ENCODE results near the gene LY6G5C. TPM values are rescaled to one million over a fixed set of nuclear protein-coding genes. Genes with fewer than 3 reads are reported as not detected.

LY6G5C gene
- total RNA-seq, 1 experiment from 2014 or later = 1.7 TPM

DNA sequence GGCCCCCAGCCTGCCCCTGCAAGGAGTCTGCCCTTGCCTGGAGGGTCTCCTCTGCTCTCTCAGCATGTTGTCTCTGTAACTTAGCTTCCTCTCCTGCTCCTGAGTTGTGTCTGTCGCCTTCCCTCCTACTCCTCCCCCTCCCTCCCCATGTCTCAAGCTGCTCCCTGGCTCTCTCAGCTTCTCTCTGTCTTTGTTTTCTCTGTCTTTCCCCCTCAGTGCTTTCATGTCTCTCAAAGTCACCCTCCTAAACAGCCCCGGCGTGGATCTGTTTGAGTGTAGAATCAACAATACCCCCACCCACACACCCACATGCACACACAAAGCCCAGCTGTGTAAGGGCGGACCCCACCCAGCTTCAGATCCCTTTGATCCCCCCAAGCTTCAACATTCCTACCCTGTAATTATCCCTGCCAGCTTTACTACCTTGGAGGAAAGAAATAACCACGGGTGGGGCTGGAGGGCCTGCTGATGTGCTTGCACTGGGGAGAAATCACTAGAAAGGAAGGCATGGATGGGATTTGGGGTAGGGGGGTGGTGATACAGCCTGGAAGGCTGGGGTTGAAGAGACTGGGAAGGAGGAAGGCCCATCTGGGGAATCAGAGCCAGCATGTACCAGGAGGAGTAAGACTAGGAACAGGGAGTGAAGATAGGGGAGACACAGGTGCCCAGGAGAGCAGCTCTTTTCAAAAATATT lies 33.3 kb upstream of the LY6G5C start:
- Histone ChIP-seq H3K9me2 (ENCODE audit: insufficient read depth) (no peaks in the 10 kb centered on the region), H3K27me3 (ENCODE audit: insufficient read depth, low read length) (no peaks in the 10 kb centered on the region), H4K20me1 (ENCODE audit: insufficient read depth) (no peaks in the 10 kb centered on the region), H3K9me3 (ENCODE audit: control insufficient read depth in 1 of 2, insufficient read depth in 1 of 2, low read depth in 1 of 2, low read length in 2 of 2) (no peaks in the 10 kb centered on the region), H3K4me2 (ENCODE audit: low read length) (peak overlapping the region; percentile 67), H3K4me1 (ENCODE audit: control insufficient read depth in 1 of 2, insufficient read depth in 2 of 2, low read length in 2 of 2) (peaks cover 34 to 45% of the 10 kb centered on the region in 2 experiments), H3K79me2 (ENCODE audit: insufficient read depth, low read length) (no peaks in the 10 kb centered on the region), H3K4me3 (replicated peaks in 1 of 2; ENCODE audit: low read depth in 1 of 2, low read length in 2 of 2) (0 out of 4 replicates have a peak overlapping the region, but pooled peaks of 1 of the 2 experiments have one; percentile 15), H3K9ac (ENCODE audit: low read length) (peak overlapping the region; percentile 28), H3K36me3 (ENCODE audit: control insufficient read depth in 1 of 2, insufficient read depth in 2 of 2, low read length in 2 of 2) (no peaks in the 10 kb centered on the region), H3K27ac (ENCODE audit: low read depth, low read length) (no peak overlapping the region), H2AFZ (ENCODE audit: low read depth, low read length, poor library complexity, severe bottlenecking) (peak overlapping the region; percentile 79)
- ATAC-seq (peak; percentile 6; the same call in 1 of the 2 replicates), DNase-seq (ENCODE audit: low read depth, low spot score) (no peak)
- TF ChIP-seq, protein P1, sequence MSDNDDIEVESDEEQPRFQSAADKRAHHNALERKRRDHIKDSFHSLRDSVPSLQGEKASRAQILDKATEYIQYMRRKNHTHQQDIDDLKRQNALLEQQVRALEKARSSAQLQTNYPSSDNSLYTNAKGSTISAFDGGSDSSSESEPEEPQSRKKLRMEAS (IDR thresholded peaks at IDR 0.05) = no peak
- TF ChIP-seq EZH2phosphoT487 (IDR thresholded peaks at IDR 0.05; ENCODE audit: borderline replicate concordance) (no peak), CEBPB (IDR thresholded peaks at IDR 0.05; ENCODE audit: low read depth) (no peak), CBX3 (IDR thresholded peaks at IDR 0.05; ENCODE audit: low read depth) (no peak), YY1 (IDR thresholded peaks at IDR 0.05; ENCODE audit: extremely low read depth, insufficient replicate concordance, low read depth, low read length) (no peak), RAD21 (IDR thresholded peaks at IDR 0.05; ENCODE audit: low read depth) (no peak), POLR2A (IDR thresholded peaks at IDR 0.05; ENCODE audit: borderline replicate concordance, extremely low read depth, insufficient read depth, insufficient read length) (no peak), SRF (IDR thresholded peaks at IDR 0.05; ENCODE audit: low read depth) (no peak), SP1 (IDR thresholded peaks at IDR 0.05; ENCODE audit: low read depth) (no peak)
- TF ChIP-seq, protein P2, sequence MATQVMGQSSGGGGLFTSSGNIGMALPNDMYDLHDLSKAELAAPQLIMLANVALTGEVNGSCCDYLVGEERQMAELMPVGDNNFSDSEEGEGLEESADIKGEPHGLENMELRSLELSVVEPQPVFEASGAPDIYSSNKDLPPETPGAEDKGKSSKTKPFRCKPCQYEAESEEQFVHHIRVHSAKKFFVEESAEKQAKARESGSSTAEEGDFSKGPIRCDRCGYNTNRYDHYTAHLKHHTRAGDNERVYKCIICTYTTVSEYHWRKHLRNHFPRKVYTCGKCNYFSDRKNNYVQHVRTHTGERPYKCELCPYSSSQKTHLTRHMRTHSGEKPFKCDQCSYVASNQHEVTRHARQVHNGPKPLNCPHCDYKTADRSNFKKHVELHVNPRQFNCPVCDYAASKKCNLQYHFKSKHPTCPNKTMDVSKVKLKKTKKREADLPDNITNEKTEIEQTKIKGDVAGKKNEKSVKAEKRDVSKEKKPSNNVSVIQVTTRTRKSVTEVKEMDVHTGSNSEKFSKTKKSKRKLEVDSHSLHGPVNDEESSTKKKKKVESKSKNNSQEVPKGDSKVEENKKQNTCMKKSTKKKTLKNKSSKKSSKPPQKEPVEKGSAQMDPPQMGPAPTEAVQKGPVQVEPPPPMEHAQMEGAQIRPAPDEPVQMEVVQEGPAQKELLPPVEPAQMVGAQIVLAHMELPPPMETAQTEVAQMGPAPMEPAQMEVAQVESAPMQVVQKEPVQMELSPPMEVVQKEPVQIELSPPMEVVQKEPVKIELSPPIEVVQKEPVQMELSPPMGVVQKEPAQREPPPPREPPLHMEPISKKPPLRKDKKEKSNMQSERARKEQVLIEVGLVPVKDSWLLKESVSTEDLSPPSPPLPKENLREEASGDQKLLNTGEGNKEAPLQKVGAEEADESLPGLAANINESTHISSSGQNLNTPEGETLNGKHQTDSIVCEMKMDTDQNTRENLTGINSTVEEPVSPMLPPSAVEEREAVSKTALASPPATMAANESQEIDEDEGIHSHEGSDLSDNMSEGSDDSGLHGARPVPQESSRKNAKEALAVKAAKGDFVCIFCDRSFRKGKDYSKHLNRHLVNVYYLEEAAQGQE (IDR thresholded peaks at IDR 0.05; ENCODE audit: low read depth) = no peak
- TF ChIP-seq, protein P3, sequence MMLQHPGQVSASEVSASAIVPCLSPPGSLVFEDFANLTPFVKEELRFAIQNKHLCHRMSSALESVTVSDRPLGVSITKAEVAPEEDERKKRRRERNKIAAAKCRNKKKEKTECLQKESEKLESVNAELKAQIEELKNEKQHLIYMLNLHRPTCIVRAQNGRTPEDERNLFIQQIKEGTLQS (IDR thresholded peaks at IDR 0.05) = no peak
- no TSS peak for BruUV-seq (replicated peaks)
- ChIA-PET POLR2A (interaction anchor here (1.0 to 1.2 kb wide), 2 partner anchors 10 to 113 kb away, joined by 5 read pairs; partner anchors contain the start of genes ABHD16A and HSPA1B), RAD21 (ENCODE audit: low non-redundant PET in 1 of 2, low total read pairs in 2 of 2, uncharacterized antibody in 2 of 2, unreplicated experiment in 2 of 2) (no interaction called here), CTCF (no interaction called here)
- intact Hi-C loops (cut with micrococcal nuclease) = no loop called here
